Measurements from ENCODE around the gene MRPL52. TPM values are rescaled to one million over a fixed set of nuclear protein-coding genes. Genes with fewer than 3 reads are reported as not detected.
"Not testable (repeated sequence)": the region's sequence is repeated elsewhere in the genome, so short reads cannot be mapped to it uniquely, and the experiment has no call there.

Gene MRPL52
- total RNA-seq, 2 donors from 2014 or later = 29.3 to 45.1 TPM

GRCh38 chr14:22852599-22852939 lies 22.9 kb downstream of the MRPL52 start:
- intact Hi-C loops (cut with DNase I) = loop anchor here (10.0 kb wide), 1 partner anchor 298 kb away; no protein-coding TSS in a partner anchor
- Histone ChIP-seq H3K27ac (peak overlapping the region in 3 of 4 donors; percentile 78 to 84 (median 82)), H3K4me3 (no peak overlapping the region), H3K36me3 (replicated peaks in 1 of 2; ENCODE audit: insufficient read depth in 1 of 2, low read depth in 2 of 2) (no peaks in the 10 kb centered on the region), H3K4me1 (peaks cover 28% of the 10 kb centered on the region), H3K27me3 (no peaks in the 10 kb centered on the region), H3K9me3 (no peaks in the 10 kb centered on the region)
- WGBS, 2 donors = 28 to 30% methylated on average over 2 of the region's 2 CpGs
- DNase-seq = no peak
- TF ChIP-seq CTCF (IDR thresholded peaks at IDR 0.05) (no peak), POLR2A (IDR thresholded peaks at IDR 0.05) (no peak)
- ATAC-seq = no peak

- 0 to 7% methylated on average over 11 to 20 of the region's 20 CpGs for WGBS, 2 donors
- peaks cover 28% of the 10 kb centered on the region for H3K4me1 ChIP-seq
- TF ChIP-seq POLR2A (IDR thresholded peaks at IDR 0.05) = peak in 2 of 3 donors; percentile 28 to 47
- peak; percentile 76 to 99 (median 93) for TF ChIP-seq CTCF (IDR thresholded peaks at IDR 0.05)
- no peaks in the 10 kb centered on the region for H3K9me3 ChIP-seq
- H3K36me3 ChIP-seq (replicated peaks in 1 of 2; ENCODE audit: insufficient read depth in 1 of 2, low read depth in 2 of 2) = no peaks in the 10 kb centered on the region
- intact Hi-C loops (cut with DNase I) = loop anchor here (10.0 kb wide), 1 partner anchor 298 kb away; no protein-coding TSS in a partner anchor
- no peaks in the 10 kb centered on the region for H3K27me3 ChIP-seq
- H3K4me3 ChIP-seq = no peak overlapping the region
- DNase-seq (peak; percentile 86 to 93 (median 90)), ATAC-seq (peak; percentile 81)
- H3K27ac ChIP-seq = peak overlapping the region; percentile 53 to 84 (median 80)
Measured at GRCh38 chr14:22852940-22853767, 23.5 kb downstream of the MRPL52 start.

GRCh38 chr14:22854296-22854695 lies 24.6 kb downstream of the MRPL52 start:
- DNase-seq; H3K27ac ChIP-seq; H3K36me3 ChIP-seq (replicated peaks in 1 of 2; ENCODE audit: insufficient read depth in 1 of 2, low read depth in 2 of 2); H3K27me3 ChIP-seq; ATAC-seq; H3K9me3 ChIP-seq; H3K4me3 ChIP-seq: not testable (repeated sequence)
- WGBS, 2 donors = 94 to 96% methylated on average over 10 to 11 of the region's 11 CpGs
- H3K4me1 ChIP-seq = peaks cover 28% of the 10 kb centered on the region
- intact Hi-C loops (cut with DNase I) = loop anchor here (10.0 kb wide), 1 partner anchor 299 kb away; no protein-coding TSS in a partner anchor

- H3K27ac ChIP-seq = no peak overlapping the region
- no peak overlapping the region for H3K4me3 ChIP-seq
- H3K27me3 ChIP-seq = no peaks in the 10 kb centered on the region
- ATAC-seq (no peak), DNase-seq (no peak)
- WGBS, 2 donors = 80 to 84% methylated on average over 8 of the region's 8 CpGs
- intact Hi-C loops (cut with DNase I) = loop anchor here (5.0 to 10.0 kb wide), 2 partner anchors 33 to 300 kb away; no protein-coding TSS in a partner anchor
- peaks cover 25% of the 10 kb centered on the region for H3K4me1 ChIP-seq
- no peaks in the 10 kb centered on the region for H3K36me3 ChIP-seq (replicated peaks in 1 of 2; ENCODE audit: insufficient read depth in 1 of 2, low read depth in 2 of 2)
- TF ChIP-seq POLR2A (IDR thresholded peaks at IDR 0.05) (no peak), CTCF (IDR thresholded peaks at IDR 0.05) (no peak)
- no peaks in the 10 kb centered on the region for H3K9me3 ChIP-seq
Measured at GRCh38 chr14:22854963-22855724, 25.5 kb downstream of the MRPL52 start.

GRCh38 chr14:22856428-22856827 lies 26.7 kb downstream of the MRPL52 start:
- Histone ChIP-seq H3K36me3 (replicated peaks in 1 of 2; ENCODE audit: insufficient read depth in 1 of 2, low read depth in 2 of 2) (no peaks in the 10 kb centered on the region), H3K9me3 (no peaks in the 10 kb centered on the region), H3K27me3 (no peaks in the 10 kb centered on the region), H3K4me3 (no peak overlapping the region), H3K4me1 (peaks cover 14% of the 10 kb centered on the region), H3K27ac (no peak overlapping the region)
- DNase-seq = no peak
- TF ChIP-seq CTCF (IDR thresholded peaks at IDR 0.05) (no peak), POLR2A (IDR thresholded peaks at IDR 0.05) (no peak)
- ATAC-seq = no peak
- 88 to 89% methylated on average over 5 of the region's 5 CpGs for WGBS, 2 donors
- intact Hi-C loops (cut with DNase I) = loop anchor here (5.0 to 10.0 kb wide), 2 partner anchors 34 to 302 kb away; no protein-coding TSS in a partner anchor

GRCh38 chr14:22860377-22860776 lies 30.7 kb downstream of the MRPL52 start:
- DNase-seq; H3K36me3 ChIP-seq (replicated peaks in 1 of 2; ENCODE audit: insufficient read depth in 1 of 2, low read depth in 2 of 2); H3K4me3 ChIP-seq; H3K4me1 ChIP-seq; ATAC-seq; H3K27ac ChIP-seq; H3K27me3 ChIP-seq; intact Hi-C loops (cut with DNase I); H3K9me3 ChIP-seq: not testable (repeated sequence)
- 62 to 76% methylated on average over 3 of the region's 3 CpGs for WGBS, 2 donors

Measured in body of pancreas (tissue), 4 donors.